ENCODE results near the gene CCNY.

GRCh38 chr10:35306852-35307251, 29.5 kb upstream of the CCNY start:
- TF ChIP-seq NFIC (IDR thresholded peaks at IDR 0.05) (no peak), MAX (IDR thresholded peaks at IDR 0.05) (no peak), EP300 (IDR thresholded peaks at IDR 0.05; ENCODE audit: borderline replicate concordance) (no peak), REST (IDR thresholded peaks at IDR 0.05; ENCODE audit: low read depth) (no peak), TEAD4 (IDR thresholded peaks at IDR 0.05) (no peak)

Measured in Ishikawa (cell line).